IMR-90 (cell line): ENCODE measurements around the gene EPC1. TPM values are rescaled to one million over a fixed set of nuclear protein-coding genes. Genes with fewer than 3 reads are reported as not detected.

ENCODE experiments used
- ATAC-seq: fragments of 200-7000 bp; cut with Tn5 transposase; 2 replicates; pipeline ENCODE4 v1.9.1; 2020; ENCODE audit warnings: low read depth, mild to moderate bottlenecking, moderate library complexity
- BruUV-seq: library from RNA; stranded (reverse); fragments of 400-500 nt; replicated peaks from 2 replicates; lab custom pipeline; 2021; lab: Mats Ljungman, UMichigan
- CTCF ChIA-PET: fragments of 300-600 bp; formaldehyde crosslinking; extraction: SDS; loops from one replicate; lab custom pipeline; 2021; ENCODE audit warnings: antibody characterized with exemption; lab: Yijun Ruan, JAX
- POLR2A ChIA-PET: fragments of 300-600 bp; sonication (Branson Sonifier 250); formaldehyde crosslinking; loops from one replicate; lab custom pipeline; 2022; ENCODE audit warnings: antibody characterized with exemption; ENCODE audit not compliant: unreplicated experiment; lab: Charles Lee
- DNase-seq: peaks from one replicate; pipeline ENCODE4 v3.0.0; 2013
- H2AFZ ChIP-seq: replicated peaks from 2 replicates; pipeline ENCODE3; 2013; ENCODE audit warnings: low read length, mild to moderate bottlenecking; ENCODE audit not compliant: poor library complexity
- H2AK5ac ChIP-seq: 2 replicates; pipeline ENCODE4 v1.6.1; 2013; ENCODE audit warnings: low read depth, low read length, inconsistent platforms
- H2AK9ac ChIP-seq: replicated peaks from 2 replicates; pipeline ENCODE3; 2013; ENCODE audit warnings: mild to moderate bottlenecking, low read depth, low read length, moderate library complexity; ENCODE audit not compliant: poor library complexity
- H2BK120ac ChIP-seq: 2 replicates; pipeline ENCODE4 v1.6.1; 2013; ENCODE audit warnings: low read depth, low read length, inconsistent platforms
- H2BK15ac ChIP-seq: 3 replicates; pipeline ENCODE4 v1.6.1; 2013; ENCODE audit warnings: low read depth, low read length, inconsistent platforms
- H2BK20ac ChIP-seq: 2 replicates; pipeline ENCODE4 v1.6.1; 2013; ENCODE audit warnings: low read depth, mild to moderate bottlenecking, inconsistent platforms, low read length, moderate library complexity
- H2BK5ac ChIP-seq: 2 replicates; pipeline ENCODE4 v1.6.1; 2013; ENCODE audit warnings: mild to moderate bottlenecking, low read depth, low read length, inconsistent platforms; ENCODE audit not compliant: poor library complexity, severe bottlenecking
- H3K14ac ChIP-seq: replicated peaks from 2 replicates; pipeline ENCODE4 v1.6.1; 2013; ENCODE audit warnings: low read depth, low read length, inconsistent platforms
- H3K18ac ChIP-seq: 2 replicates; pipeline ENCODE4 v1.6.1; 2013; ENCODE audit warnings: low read depth, low read length, control low read depth
- H3K23ac ChIP-seq: 2 replicates; pipeline ENCODE4 v1.6.1; 2013; ENCODE audit warnings: low read depth, low read length, inconsistent platforms
- H3K27ac ChIP-seq: 2 replicates; pipeline ENCODE4 v1.5.1; 2013; ENCODE audit warnings: mild to moderate bottlenecking, control low read depth, low read length; ENCODE audit not compliant: insufficient read depth
- H3K27me3 ChIP-seq: 2 replicates; pipeline ENCODE4 v1.6.1; 2013; ENCODE audit warnings: low read length; ENCODE audit not compliant: control insufficient read depth, insufficient read depth
- H3K36me3 ChIP-seq: 2 replicates; pipeline ENCODE4 v1.6.1; 2013; ENCODE audit warnings: low read length, mixed read lengths; ENCODE audit not compliant: control insufficient read depth, insufficient read depth
- H3K4ac ChIP-seq: 2 replicates; pipeline ENCODE4 v1.6.1; 2013; ENCODE audit warnings: low read depth, low read length, inconsistent platforms
- H3K4me1 ChIP-seq: 2 replicates; pipeline ENCODE4 v1.6.1; 2013; ENCODE audit warnings: low read length, mixed read lengths; ENCODE audit not compliant: control insufficient read depth, insufficient read depth
- H3K4me2 ChIP-seq: 2 replicates; pipeline ENCODE4 v1.6.1; 2013; ENCODE audit warnings: low read depth, mild to moderate bottlenecking, control low read depth, low read length, moderate library complexity
- H3K4me3 ChIP-seq: 2 replicates; pipeline ENCODE4 v1.5.1; 2013; ENCODE audit warnings: low read depth, mild to moderate bottlenecking, control low read depth, low read length, moderate library complexity; ENCODE audit not compliant: insufficient read depth
- H3K56ac ChIP-seq: 2 replicates; pipeline ENCODE4 v1.6.1; 2013; ENCODE audit warnings: low read length, inconsistent platforms; ENCODE audit not compliant: insufficient read depth; ENCODE audit errors: extremely low read depth
- H3K79me1 ChIP-seq, 2 experiments: 2 replicates each; pipeline ENCODE4 v1.6.1; 2013; ENCODE audit warnings: low read length in 2 of 2, inconsistent platforms in 1 of 2, low read depth in 1 of 2
- H3K9ac ChIP-seq: 2 replicates; pipeline ENCODE4 v1.6.1; 2013; ENCODE audit warnings: low read depth, low read length, control low read depth
- H3K9me1 ChIP-seq: 2 replicates; pipeline ENCODE4 v1.6.1; 2013; ENCODE audit warnings: low read length, inconsistent platforms; ENCODE audit not compliant: insufficient read depth
- H3K9me3 ChIP-seq: 2 replicates; pipeline ENCODE4 v1.6.1; 2013; ENCODE audit warnings: low read length; ENCODE audit not compliant: control insufficient read depth, insufficient read depth
- H4K20me1 ChIP-seq: 2 replicates; pipeline ENCODE4 v1.6.1; 2013; ENCODE audit warnings: low read length, inconsistent platforms; ENCODE audit not compliant: insufficient read depth
- H4K5ac ChIP-seq: 2 replicates; pipeline ENCODE4 v1.6.1; 2013; ENCODE audit warnings: mild to moderate bottlenecking, low read depth, low read length, control low read depth
- H4K8ac ChIP-seq, 2 experiments: 2 replicates each; pipeline ENCODE4 v1.6.1; 2013; ENCODE audit warnings: low read depth in 2 of 2, low read length in 2 of 2, control low read depth in 1 of 2, inconsistent platforms in 1 of 2
- H4K91ac ChIP-seq: 2 replicates; pipeline ENCODE4 v1.6.1; 2013; ENCODE audit warnings: low read depth, low read length, inconsistent platforms; ENCODE audit not compliant: insufficient read depth
- CEBPB ChIP-seq: IDR thresholded peaks from 2 replicates; pipeline ENCODE4 v1.6.1; 2012; ENCODE audit warnings: low read depth, low read length, improper control_type of control experiment
- FOS ChIP-seq: fragments of 150-350 bp; IDR thresholded peaks from 2 replicates; pipeline ENCODE4 v1.6.1; 2016; ENCODE audit warnings: low read depth, low read length
- RFX5 ChIP-seq: IDR thresholded peaks from 2 replicates; pipeline ENCODE4 v1.8.0; 2012; ENCODE audit warnings: low read depth, mild to moderate bottlenecking, low read length, moderate library complexity
- WGBS, 2 experiments: methylation state at CpG; one replicate each; pipeline versions ENCODE4 v1.1.5 to v1.1.7; 2013; ENCODE audit warnings: missing lambda C conversion rate in 2 of 2; ENCODE audit not compliant: insufficient read length in 1 of 2; ENCODE audit errors: extremely low coverage in 2 of 2; 5-methylcytosine and 5-hydroxymethylcytosine counted together
- dilution Hi-C: fragments of 300-500 bp; cut with HindIII; formaldehyde crosslinking; loops from one replicate; pipeline ENCODE4 v1.14.3; 2018; ENCODE audit warnings: low sequenced_read_pairs; ENCODE audit not compliant: unreplicated experiment
- in situ Hi-C: fragments of 300-500 bp; cut with MboI; formaldehyde crosslinking; loops from 3 replicates; pipeline ENCODE4 v1.14.3; 2019; ENCODE audit warnings: low sequenced_read_pairs, inconsistent platforms, mixed read lengths
- intact Hi-C: fragments of 100-400 bp; cut with micrococcal nuclease; formaldehyde crosslinking; loops from 2 replicates; pipeline ENCODE4 v1.10.0; 2022
- polyA plus RNA-seq, 3 experiments: library from polyadenylated mRNA; depleted of rRNA; stranded (reverse); fragments of >200 nt; gene quantifications; 2 replicates each; pipeline ENCODE4 v1.2.3, GENCODE V29; 2012; ENCODE audit warnings: low replicate concordance in 1 of 3
- total RNA-seq: library from RNA; depleted of rRNA; stranded (reverse); fragments of >200 nt; gene quantifications from 2 replicates; pipeline ENCODE4 v1.2.3, GENCODE V29; 2012

Gene EPC1
- total and polyA plus RNA-seq, 2 of the 4 experiments (the other 2 are of a cell fraction), result 21.9 to 23.5 TPM

- H2BK120ac ChIP-seq, result 0 out of 2 replicates have a peak overlapping the region, but pooled peaks have one; percentile 20
- H2AK9ac ChIP-seq, result no peak overlapping the region
- 0 out of 3 replicates have a peak overlapping the region, but pooled peaks have one; percentile 14 for H2BK15ac ChIP-seq
- no peak overlapping the region for H2AFZ ChIP-seq
- 0 out of 4 replicates have a peak overlapping the region, but pooled peaks of 1 of the 2 experiments have one; percentile 7 for H4K8ac ChIP-seq
- no peak overlapping the region for H3K4me3 ChIP-seq
- no peak overlapping the region for H3K14ac ChIP-seq
- peak overlapping the region; percentile 58 for H2BK20ac ChIP-seq
- H3K4ac ChIP-seq, result 0 out of 2 replicates have a peak overlapping the region, but pooled peaks have one; percentile 37
- dilution Hi-C loops, result no loop called here
- no peak overlapping the region for H2BK5ac ChIP-seq
- no peaks in the 10 kb centered on the region for H3K4me1 ChIP-seq
- ChIA-PET CTCF (interaction anchor here (1.0 kb wide), 1 partner anchor 19 kb away, joined by 3 read pairs; no protein-coding TSS in a partner anchor), POLR2A (no interaction called here)
- H3K23ac ChIP-seq, result no peak overlapping the region
- H3K18ac ChIP-seq, result no peak overlapping the region
- no peaks in the 10 kb centered on the region for H3K27me3 ChIP-seq
- H3K4me2 ChIP-seq, result no peak overlapping the region
- H2AK5ac ChIP-seq, result 0 out of 2 replicates have a peak overlapping the region, but pooled peaks have one; percentile 51
- ATAC-seq (peak; percentile 90), DNase-seq (peak; percentile 76)
- no TSS peak for BruUV-seq
- in situ Hi-C loops, result no loop called here
- H3K9ac ChIP-seq, result no peak overlapping the region
- WGBS, 2 experiments, result no CpG with 5 or more reads among the region's 3 CpGs
- no peak overlapping the region for H4K91ac ChIP-seq
- H3K9me3 ChIP-seq, result no peaks in the 10 kb centered on the region
- TF ChIP-seq FOS, result peak; percentile 40; the same call in 1 of the 2 replicates
- no peak for TF ChIP-seq CEBPB
- no peak for TF ChIP-seq RFX5
- H4K5ac ChIP-seq, result no peak overlapping the region
- no peaks in the 10 kb centered on the region for H4K20me1 ChIP-seq
- no peak overlapping the region for H3K56ac ChIP-seq
- intact Hi-C loops, result no loop called here
- H3K36me3 ChIP-seq, result no peaks in the 10 kb centered on the region
- H3K79me1 ChIP-seq, result no peaks in the 10 kb centered on the region
- H3K27ac ChIP-seq, result no peak overlapping the region
- 0 out of 2 replicates have a peak, but pooled peaks cover 2% of the 10 kb centered on the region for H3K9me1 ChIP-seq
Measured at GRCh38 chr10:32237644-32238345, 109.2 kb downstream of the EPC1 start.
